Gastrocnemius medialis (tissue), 4 donors: ENCODE data around the gene TMEM150A. TPM values are rescaled to one million over a fixed set of nuclear protein-coding genes. Genes with fewer than 3 reads are reported as not detected.
"Not testable (repeated sequence)": the region's sequence is repeated elsewhere in the genome, so short reads cannot be mapped to it uniquely, and the experiment has no call there.

Experiments used
- ATAC-seq, 2 donors: fragments of 150-250 bp; one replicate each; pipeline ENCODE4 v1.9.1; 2016
- DNase-seq, 2 donors: peaks; one replicate each; pipeline ENCODE4 v3.0.0-alpha.2; 2019
- H3K27ac ChIP-seq, 4 donors: fragments of 200-600 bp; sonication (generic); 1 replicate in 1 of 4; 2 replicates in 3 of 4; pipeline ENCODE4 v1.5.1; 2016 to 2018; ENCODE audit warnings: mild to moderate bottlenecking in 2 of 4, moderate library complexity in 1 of 4
- H3K27me3 ChIP-seq, 3 donors: fragments of 200-600 bp; sonication (generic) in 2 of 3; 1 replicate in 1 of 3; 2 replicates in 2 of 3; pipeline versions ENCODE4 v1.5.1 to v1.6.0; 2016 to 2019; ENCODE audit warnings: mild to moderate bottlenecking in 1 of 3, moderate library complexity in 1 of 3
- H3K36me3 ChIP-seq, 2 donors: fragments of 200-600 bp; sonication (generic) in 1 of 2; one replicate each; pipeline ENCODE4 v1.5.1; 2017 to 2018
- H3K4me1 ChIP-seq, 2 donors: fragments of 200-600 bp; sonication (generic) in 1 of 2; one replicate each; pipeline ENCODE4 v1.5.1; 2016 to 2017; ENCODE audit warnings: mild to moderate bottlenecking in 2 of 2
- H3K4me3 ChIP-seq, 4 donors: fragments of 200-600 bp; sonication (generic) in 3 of 4; 1 replicate in 1 of 4; 2 replicates in 3 of 4; pipeline ENCODE4 v1.5.1; 2016 to 2019; ENCODE audit warnings: mild to moderate bottlenecking in 2 of 4
- H3K9me3 ChIP-seq, 3 donors: fragments of 200-600 bp; sonication (generic) in 2 of 3; 1 replicate in 1 of 3; 2 replicates in 2 of 3; pipeline ENCODE4 v1.5.1; 2016 to 2019
- POLR2A ChIP-seq, 2 donors: fragments of 450-650 bp; IDR thresholded peaks; one replicate each; pipeline ENCODE4 v1.6.1; 2017; ENCODE audit warnings: antibody characterized with exemption in 2 of 2, mild to moderate bottlenecking in 2 of 2, moderate library complexity in 2 of 2
- in situ Hi-C, 4 donors: fragments of 200-750 bp; cut with MboI; loops; one replicate each; pipeline versions ENCODE4 v1.15.0 to v1.8.0; 2017; ENCODE audit warnings: low sequenced_read_pairs in 4 of 4
- intact Hi-C: fragments of 100-400 bp; cut with DNase I; formaldehyde crosslinking; loops from one replicate; pipeline ENCODE4 v1.15.1; 2023; ENCODE audit warnings: low total_unique reads
- total RNA-seq, 4 donors: library from RNA; depleted of rRNA; stranded (reverse); fragments of >200 nt; gene quantifications; one replicate each; pipeline versions ENCODE4 v1.1.0 to v1.2.3, GENCODE V29; 2016
- TF ChIP-seq, protein P1 (sequence below), 5 experiments: fragments of 450-650 bp in 3 of 5; fragments of 200-600 bp in 2 of 5; sonication (generic) in 2 of 5; IDR thresholded peaks in 4 of 5; conservative IDR thresholded peaks in 1 of 5; 1 replicate in 4 of 5; 2 replicates in 1 of 5; pipeline ENCODE4 v1.5.1; 2016 to 2019; ENCODE audit warnings: antibody characterized with exemption in 5 of 5, mild to moderate bottlenecking in 3 of 5, moderate library complexity in 3 of 5

Gene TMEM150A
- total RNA-seq, 4 donors from 2014 or later, result 44.4 to 102 (median 80.7) TPM

GRCh38 chr2:85619617-85620016 lies 17.1 kb upstream of the TMEM150A start:
- H3K9me3 ChIP-seq, result no peaks in the 10 kb centered on the region
- DNase-seq, result no peak
- peak overlapping the region in 1 of 4 donors; percentile 36 for H3K27ac ChIP-seq
- in situ Hi-C loops (loop anchor here in 1 of 4 donors (10.0 kb wide), 1 partner anchor 465 kb away; no protein-coding TSS in a partner anchor), intact Hi-C loops (loop anchor here (5.0 kb wide), 1 partner anchor 1003 kb away; the partner anchor contains the start of gene RNF103)
- no peak for ATAC-seq
- TF ChIP-seq POLR2A (IDR thresholded peaks at IDR 0.05), result no peak
- TF ChIP-seq, protein P1, sequence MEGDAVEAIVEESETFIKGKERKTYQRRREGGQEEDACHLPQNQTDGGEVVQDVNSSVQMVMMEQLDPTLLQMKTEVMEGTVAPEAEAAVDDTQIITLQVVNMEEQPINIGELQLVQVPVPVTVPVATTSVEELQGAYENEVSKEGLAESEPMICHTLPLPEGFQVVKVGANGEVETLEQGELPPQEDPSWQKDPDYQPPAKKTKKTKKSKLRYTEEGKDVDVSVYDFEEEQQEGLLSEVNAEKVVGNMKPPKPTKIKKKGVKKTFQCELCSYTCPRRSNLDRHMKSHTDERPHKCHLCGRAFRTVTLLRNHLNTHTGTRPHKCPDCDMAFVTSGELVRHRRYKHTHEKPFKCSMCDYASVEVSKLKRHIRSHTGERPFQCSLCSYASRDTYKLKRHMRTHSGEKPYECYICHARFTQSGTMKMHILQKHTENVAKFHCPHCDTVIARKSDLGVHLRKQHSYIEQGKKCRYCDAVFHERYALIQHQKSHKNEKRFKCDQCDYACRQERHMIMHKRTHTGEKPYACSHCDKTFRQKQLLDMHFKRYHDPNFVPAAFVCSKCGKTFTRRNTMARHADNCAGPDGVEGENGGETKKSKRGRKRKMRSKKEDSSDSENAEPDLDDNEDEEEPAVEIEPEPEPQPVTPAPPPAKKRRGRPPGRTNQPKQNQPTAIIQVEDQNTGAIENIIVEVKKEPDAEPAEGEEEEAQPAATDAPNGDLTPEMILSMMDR (IDR thresholded peaks at IDR 0.05 in 4 of 5, conservative IDR thresholded peaks at IDR 0.05 in 1 of 5), result no peak
- no peak overlapping the region for H3K4me3 ChIP-seq
- peaks cover 26 to 33% of the 10 kb centered on the region in 2 donors for H3K4me1 ChIP-seq
- H3K27me3 ChIP-seq, result no peaks in the 10 kb centered on the region
- peaks cover 6 to 58% of the 10 kb centered on the region in 2 donors for H3K36me3 ChIP-seq

DNA sequence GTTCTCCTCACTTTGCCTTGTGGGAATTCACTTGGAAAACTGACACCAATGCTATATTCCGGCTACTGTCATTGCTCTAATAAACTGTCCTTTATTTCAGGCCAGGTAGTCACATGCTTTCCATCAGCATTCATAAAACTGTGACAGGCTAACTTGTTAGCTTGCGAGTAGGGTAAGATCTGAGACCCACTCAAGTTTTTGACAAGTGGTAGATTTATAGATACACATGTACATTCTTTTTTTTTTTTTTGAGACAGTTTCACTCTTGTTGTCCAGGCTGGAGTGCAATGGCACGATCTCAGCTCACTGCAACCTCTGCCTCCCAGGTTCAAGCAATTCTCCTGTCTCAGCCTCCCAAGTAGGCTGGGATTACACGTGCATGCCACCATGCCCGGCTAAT lies 15.2 kb upstream of the TMEM150A start:
- Histone ChIP-seq H3K36me3 (peaks cover under 1 to 39% of the 10 kb centered on the region in 2 donors), H3K4me3 (peak overlapping the region in 1 of 4 donors; percentile 98), H3K27ac (peak overlapping the region; percentile 95 to 99 (median 99)), H3K4me1 (peaks cover 27 to 33% of the 10 kb centered on the region in 2 donors)
- intact Hi-C loops, result loop anchor here (5.0 kb wide), 1 partner anchor 1005 kb away; the partner anchor contains the start of gene RNF103
- in situ Hi-C loops, DNase-seq, H3K27me3 ChIP-seq, H3K9me3 ChIP-seq: not testable (repeated sequence)
- peak in 1 of 2 donors; percentile 8 for ATAC-seq

DNA sequence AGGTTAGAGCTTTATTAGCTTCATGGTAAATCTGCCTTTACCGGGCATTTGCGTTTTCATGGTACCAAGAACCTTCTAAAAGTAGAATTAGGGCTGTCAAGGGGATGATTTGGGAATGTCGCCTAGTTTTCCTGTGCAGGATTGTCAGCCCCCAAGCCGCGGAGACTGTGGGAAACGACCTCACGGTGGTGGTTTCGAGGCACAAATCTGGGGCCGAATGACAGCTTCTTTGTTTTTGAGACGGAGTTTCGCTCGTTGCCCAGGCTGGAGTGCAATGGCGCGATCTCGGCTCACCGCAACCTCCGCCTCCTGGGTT lies 12.9 kb upstream of the TMEM150A start:
- peak overlapping the region; percentile 95 to 99 (median 99) for H3K27ac ChIP-seq
- DNase-seq (no peak), ATAC-seq (no peak)
- peaks cover 0 to 16% of the 10 kb centered on the region in 2 donors for H3K36me3 ChIP-seq
- no peaks in the 10 kb centered on the region for H3K27me3 ChIP-seq
- no peaks in the 10 kb centered on the region for H3K9me3 ChIP-seq
- H3K4me1 ChIP-seq, result peaks cover 35 to 46% of the 10 kb centered on the region in 2 donors
- TF ChIP-seq POLR2A (IDR thresholded peaks at IDR 0.05), result no peak
- TF ChIP-seq, protein P1 (IDR thresholded peaks at IDR 0.05 in 4 of 5, conservative IDR thresholded peaks at IDR 0.05 in 1 of 5), result no peak
- in situ Hi-C loops, result no loop called here
- intact Hi-C loops, result loop anchor here (5.0 kb wide), 1 partner anchor 1007 kb away; the partner anchor contains the start of gene RNF103
- H3K4me3 ChIP-seq, result peak overlapping the region; percentile 95 to 100 (median 98)

- in situ Hi-C loops, H3K36me3 ChIP-seq, H3K27me3 ChIP-seq, DNase-seq, H3K9me3 ChIP-seq, ATAC-seq, H3K4me3 ChIP-seq: not testable (repeated sequence)
- H3K27ac ChIP-seq, result peak overlapping the region; percentile 95 to 99 (median 99)
- peaks cover 41 to 51% of the 10 kb centered on the region in 2 donors for H3K4me1 ChIP-seq
- intact Hi-C loops, result loop anchor here (5.0 kb wide), 1 partner anchor 1008 kb away; the partner anchor contains the start of gene RNF103
These were observed 12.3 kb upstream of the TMEM150A start for GRCh38 chr2:85614757-85615156.

GRCh38 chr2:85613717-85614515 lies 11.4 kb upstream of the TMEM150A start:
- Histone ChIP-seq H3K4me3 (no peak overlapping the region), H3K9me3 (no peaks in the 10 kb centered on the region), H3K27ac (peak overlapping the region; percentile 95 to 99 (median 99)), H3K27me3 (no peaks in the 10 kb centered on the region), H3K36me3 (peaks cover 0 to 3% of the 10 kb centered on the region in 2 donors), H3K4me1 (peaks cover 49 to 54% of the 10 kb centered on the region in 2 donors)
- TF ChIP-seq, protein P1 (IDR thresholded peaks at IDR 0.05 in 4 of 5, conservative IDR thresholded peaks at IDR 0.05 in 1 of 5), result no peak
- no peak for TF ChIP-seq POLR2A (IDR thresholded peaks at IDR 0.05)
- intact Hi-C loops (no loop called here), in situ Hi-C loops (no loop called here)
- ATAC-seq (no peak), DNase-seq (peak in 1 of 2 donors; percentile 71)
